ENCODE results near the gene RAPGEFL1. TPM values are rescaled to one million over a fixed set of nuclear protein-coding genes. Genes with fewer than 3 reads are reported as not detected.

Gene RAPGEFL1
- total RNA-seq, 1 donor from 2014 or later: 3.6 TPM

DNA sequence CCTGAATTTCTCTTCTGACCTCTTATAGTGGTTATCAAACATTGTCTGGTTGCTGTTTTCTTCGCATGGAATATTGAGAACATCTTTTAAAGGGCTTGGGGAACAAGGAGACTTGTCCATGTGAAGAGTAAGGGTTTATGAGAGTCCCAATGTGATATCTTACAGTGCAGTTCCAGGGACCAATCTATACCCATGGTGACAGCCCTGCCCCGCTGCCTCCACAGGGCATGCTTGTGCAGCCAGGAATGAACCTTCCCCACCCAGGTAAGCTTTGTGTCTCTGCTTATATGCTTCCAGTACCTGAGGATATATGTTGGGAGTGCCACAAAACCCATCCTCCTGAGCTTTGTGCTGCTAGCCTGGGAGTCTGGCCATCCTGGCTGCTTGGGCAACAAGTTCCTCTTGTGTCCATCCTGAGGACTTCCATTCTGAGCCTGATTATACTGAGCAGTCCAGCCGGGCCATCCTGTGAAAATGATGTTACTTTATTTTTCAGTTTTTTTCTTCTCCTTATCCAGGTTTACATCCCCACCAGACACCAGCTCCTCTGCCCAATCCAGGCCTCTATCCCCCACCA lies 9.5 kb upstream of the RAPGEFL1 start:
- TF ChIP-seq CTCF (IDR thresholded peaks at IDR 0.05): no peak
- H3K4me3 Mint-ChIP-seq (ENCODE audit: unreplicated experiment): no peak overlapping the region
- DNase-seq (ENCODE audit: low spot score): no peak
- H3K4me1 Mint-ChIP-seq (ENCODE audit: low read depth): peaks cover 9% of the 10 kb centered on the region
- peaks cover 41% of the 10 kb centered on the region for H3K36me3 Mint-ChIP-seq (ENCODE audit: low read depth)
- no peaks in the 10 kb centered on the region for H3K27me3 Mint-ChIP-seq (ENCODE audit: low read depth)
- peak overlapping the region; percentile 79 for H3K27ac Mint-ChIP-seq (ENCODE audit: unreplicated experiment)
- no peaks in the 10 kb centered on the region for H3K9me3 Mint-ChIP-seq (ENCODE audit: low read depth)

GRCh38 chr17:40168262-40168832 lies 8.9 kb upstream of the RAPGEFL1 start:
- Mint-ChIP-seq H3K27me3 (ENCODE audit: low read depth) (no peaks in the 10 kb centered on the region), H3K4me1 (ENCODE audit: low read depth) (peaks cover 9% of the 10 kb centered on the region), H3K36me3 (ENCODE audit: low read depth) (peaks cover 44% of the 10 kb centered on the region), H3K27ac (ENCODE audit: unreplicated experiment) (peak overlapping the region; percentile 79), H3K4me3 (ENCODE audit: unreplicated experiment) (no peak overlapping the region), H3K9me3 (ENCODE audit: low read depth) (no peaks in the 10 kb centered on the region)
- peak; percentile 91 for TF ChIP-seq CTCF (IDR thresholded peaks at IDR 0.05)
- no peak for DNase-seq (ENCODE audit: low spot score)

DNA sequence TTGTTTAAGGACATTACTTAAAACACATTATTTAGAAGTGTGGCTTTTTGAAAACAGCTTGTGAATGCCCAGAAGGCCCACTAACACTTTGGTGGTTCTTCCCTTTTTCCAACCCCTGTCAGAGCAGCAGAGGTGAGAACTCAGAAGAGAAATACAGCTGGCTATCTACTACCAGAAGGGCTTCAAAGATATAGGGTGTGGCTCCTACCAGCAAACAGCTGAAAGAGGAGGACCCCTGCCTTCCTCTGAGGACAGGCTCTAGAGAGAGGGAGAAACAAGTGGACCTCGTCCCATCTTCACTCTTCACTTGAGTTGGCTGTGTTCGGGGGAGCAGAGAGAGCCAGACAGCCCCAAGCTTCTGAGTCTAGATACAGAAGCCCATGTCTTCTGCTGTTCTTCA lies 6.9 kb upstream of the RAPGEFL1 start:
- no peak for DNase-seq (ENCODE audit: low spot score)
- no peak overlapping the region for H3K27ac Mint-ChIP-seq (ENCODE audit: unreplicated experiment)
- no peaks in the 10 kb centered on the region for H3K27me3 Mint-ChIP-seq (ENCODE audit: low read depth)
- TF ChIP-seq CTCF (IDR thresholded peaks at IDR 0.05): no peak
- H3K4me3 Mint-ChIP-seq (ENCODE audit: unreplicated experiment): no peak overlapping the region
- no peaks in the 10 kb centered on the region for H3K9me3 Mint-ChIP-seq (ENCODE audit: low read depth)
- peaks cover 40% of the 10 kb centered on the region for H3K36me3 Mint-ChIP-seq (ENCODE audit: low read depth)
- H3K4me1 Mint-ChIP-seq (ENCODE audit: low read depth): peaks cover 9% of the 10 kb centered on the region

DNA sequence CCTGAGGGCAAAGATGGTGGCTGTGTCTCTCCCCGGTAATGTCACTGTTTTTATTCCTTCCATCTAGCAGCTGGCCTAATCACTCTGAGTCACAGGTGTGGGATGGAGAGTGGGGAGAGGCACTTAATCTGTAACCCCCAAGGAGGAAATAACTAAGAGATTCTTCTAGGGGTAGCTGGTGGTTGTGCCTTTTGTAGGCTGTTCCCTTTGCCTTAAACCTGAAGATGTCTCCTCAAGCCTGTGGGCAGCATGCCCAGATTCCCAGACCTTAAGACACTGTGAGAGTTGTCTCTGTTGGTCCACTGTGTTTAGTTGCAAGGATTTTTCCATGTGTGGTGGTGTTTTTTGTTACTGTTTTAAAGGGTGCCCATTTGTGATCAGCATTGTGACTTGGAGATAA lies 5.5 kb upstream of the RAPGEFL1 start:
- H3K27me3 Mint-ChIP-seq (ENCODE audit: low read depth): no peaks in the 10 kb centered on the region
- DNase-seq (ENCODE audit: low spot score): no peak
- H3K4me3 Mint-ChIP-seq (ENCODE audit: unreplicated experiment): no peak overlapping the region
- no peaks in the 10 kb centered on the region for H3K9me3 Mint-ChIP-seq (ENCODE audit: low read depth)
- H3K36me3 Mint-ChIP-seq (ENCODE audit: low read depth): peaks cover 38% of the 10 kb centered on the region
- peaks cover 10% of the 10 kb centered on the region for H3K4me1 Mint-ChIP-seq (ENCODE audit: low read depth)
- no peak for TF ChIP-seq CTCF (IDR thresholded peaks at IDR 0.05)
- H3K27ac Mint-ChIP-seq (ENCODE audit: unreplicated experiment): no peak overlapping the region

GRCh38 chr17:40173091-40173777 lies 4.0 kb upstream of the RAPGEFL1 start:
- no peak for TF ChIP-seq CTCF (IDR thresholded peaks at IDR 0.05)
- H3K36me3 Mint-ChIP-seq (ENCODE audit: low read depth): peaks cover 32% of the 10 kb centered on the region
- H3K27ac Mint-ChIP-seq (ENCODE audit: unreplicated experiment): no peak overlapping the region
- no peak for DNase-seq (ENCODE audit: low spot score)
- H3K4me1 Mint-ChIP-seq (ENCODE audit: low read depth): peaks cover 10% of the 10 kb centered on the region
- H3K9me3 Mint-ChIP-seq (ENCODE audit: low read depth): no peaks in the 10 kb centered on the region
- H3K4me3 Mint-ChIP-seq (ENCODE audit: unreplicated experiment): no peak overlapping the region
- no peaks in the 10 kb centered on the region for H3K27me3 Mint-ChIP-seq (ENCODE audit: low read depth)

Data from chondrocyte (in vitro differentiated cells).